Measurements from ENCODE around the gene CDCA4. TPM values are rescaled to one million over a fixed set of nuclear protein-coding genes. Genes with fewer than 3 reads are reported as not detected.

The CDCA4 gene
- total and polyA plus RNA-seq, 2 donors from 2014 or later, result 4.1 to 6.3 TPM

- intact Hi-C loops (cut with DNase I), result loop anchor here (10.0 kb wide), 1 partner anchor 70 kb away; no protein-coding TSS in a partner anchor
- Histone ChIP-seq H3K9ac (ENCODE audit: low read length in 3 of 3) (no peak overlapping the region), H3K4me1 (ENCODE audit: control insufficient read depth in 2 of 3, insufficient read depth in 2 of 3, low read depth in 1 of 3, low read length in 3 of 3) (peaks cover 0 to 34% (median 5%) of the 10 kb centered on the region in 3 donors), H3K27ac (ENCODE audit: low read depth in 2 of 2, low read length in 2 of 2) (no peak overlapping the region), H3K36me3 (ENCODE audit: control insufficient read depth in 2 of 3, insufficient read depth in 3 of 3, low read length in 3 of 3) (no peaks in the 10 kb centered on the region), H3K4me3 (ENCODE audit: low read length in 3 of 3) (no peak overlapping the region), H3K27me3 (ENCODE audit: control insufficient read depth, insufficient read depth, low read length) (peaks cover 2% of the 10 kb centered on the region), H3K9me3 (ENCODE audit: control insufficient read depth in 2 of 3, insufficient read depth in 1 of 3, low read length in 3 of 3) (no peaks in the 10 kb centered on the region)
- DNase-seq (peak in 2 of 5 donors; percentile 47 to 71), FAIRE-seq (no peak)
- TF ChIP-seq, protein P1, sequence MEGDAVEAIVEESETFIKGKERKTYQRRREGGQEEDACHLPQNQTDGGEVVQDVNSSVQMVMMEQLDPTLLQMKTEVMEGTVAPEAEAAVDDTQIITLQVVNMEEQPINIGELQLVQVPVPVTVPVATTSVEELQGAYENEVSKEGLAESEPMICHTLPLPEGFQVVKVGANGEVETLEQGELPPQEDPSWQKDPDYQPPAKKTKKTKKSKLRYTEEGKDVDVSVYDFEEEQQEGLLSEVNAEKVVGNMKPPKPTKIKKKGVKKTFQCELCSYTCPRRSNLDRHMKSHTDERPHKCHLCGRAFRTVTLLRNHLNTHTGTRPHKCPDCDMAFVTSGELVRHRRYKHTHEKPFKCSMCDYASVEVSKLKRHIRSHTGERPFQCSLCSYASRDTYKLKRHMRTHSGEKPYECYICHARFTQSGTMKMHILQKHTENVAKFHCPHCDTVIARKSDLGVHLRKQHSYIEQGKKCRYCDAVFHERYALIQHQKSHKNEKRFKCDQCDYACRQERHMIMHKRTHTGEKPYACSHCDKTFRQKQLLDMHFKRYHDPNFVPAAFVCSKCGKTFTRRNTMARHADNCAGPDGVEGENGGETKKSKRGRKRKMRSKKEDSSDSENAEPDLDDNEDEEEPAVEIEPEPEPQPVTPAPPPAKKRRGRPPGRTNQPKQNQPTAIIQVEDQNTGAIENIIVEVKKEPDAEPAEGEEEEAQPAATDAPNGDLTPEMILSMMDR (IDR thresholded peaks at IDR 0.05; ENCODE audit: borderline replicate concordance, extremely low read depth, insufficient read depth), result no peak
These were observed 46.1 kb downstream of the CDCA4 start for GRCh38 chr14:104974665-104975390.

GRCh38 chr14:104974146-104974541 lies 46.7 kb downstream of the CDCA4 start:
- H3K9ac ChIP-seq (ENCODE audit: low read length in 3 of 3), result no peak overlapping the region
- peaks cover 0 to 34% (median 5%) of the 10 kb centered on the region in 3 donors for H3K4me1 ChIP-seq (ENCODE audit: control insufficient read depth in 2 of 3, insufficient read depth in 2 of 3, low read depth in 1 of 3, low read length in 3 of 3)
- H3K36me3 ChIP-seq (ENCODE audit: control insufficient read depth in 2 of 3, insufficient read depth in 3 of 3, low read length in 3 of 3), result no peaks in the 10 kb centered on the region
- FAIRE-seq (no peak), DNase-seq (peak in 2 of 5 donors; percentile 51 to 73)
- intact Hi-C loops (cut with DNase I), result loop anchor here (10.0 kb wide), 1 partner anchor 71 kb away; no protein-coding TSS in a partner anchor
- H3K9me3 ChIP-seq (ENCODE audit: control insufficient read depth in 2 of 3, insufficient read depth in 1 of 3, low read length in 3 of 3), result no peaks in the 10 kb centered on the region
- no peaks in the 10 kb centered on the region for H3K27me3 ChIP-seq (ENCODE audit: control insufficient read depth, insufficient read depth, low read length)
- H3K27ac ChIP-seq (ENCODE audit: low read depth in 2 of 2, low read length in 2 of 2), result no peak overlapping the region
- TF ChIP-seq, protein P1 (IDR thresholded peaks at IDR 0.05; ENCODE audit: borderline replicate concordance, extremely low read depth, insufficient read depth), result no peak
- no peak overlapping the region for H3K4me3 ChIP-seq (ENCODE audit: low read length in 3 of 3)

DNA sequence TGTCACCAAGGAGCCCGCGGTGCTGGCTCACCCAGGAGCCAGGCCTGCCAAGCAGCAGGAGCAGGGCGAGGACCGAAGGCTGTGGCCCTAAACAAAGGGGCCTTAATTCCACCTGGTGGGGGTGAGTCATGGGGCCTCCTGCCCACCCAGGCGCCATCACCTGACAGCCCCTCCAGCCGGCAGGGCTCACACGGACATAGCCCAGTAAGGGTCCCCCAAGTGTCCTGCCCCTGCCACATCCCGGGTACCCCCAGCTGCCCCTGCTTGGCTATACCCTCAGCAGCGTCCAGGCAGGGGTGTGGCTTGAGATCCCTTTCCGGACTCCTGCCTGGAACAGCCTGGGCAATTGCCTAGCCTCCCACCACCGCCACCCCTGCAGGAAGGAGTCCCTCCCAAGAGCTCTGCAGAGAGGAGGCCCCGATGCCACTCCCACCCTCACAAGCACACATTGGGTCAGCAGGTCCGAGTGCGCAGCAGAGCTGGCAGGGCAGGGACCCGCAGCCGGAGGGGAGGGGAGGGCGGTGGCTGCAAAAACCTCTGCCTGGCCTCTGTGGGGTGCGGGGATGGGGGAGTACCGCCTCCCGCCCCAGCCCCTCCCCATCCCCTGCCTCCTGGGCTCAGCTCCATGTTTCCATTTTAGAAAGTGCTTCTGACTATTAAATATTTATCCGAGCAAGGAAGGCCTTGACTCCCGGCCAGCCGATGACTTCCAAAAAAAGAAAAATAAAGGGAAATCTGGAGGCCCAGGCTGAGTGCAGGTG lies 47.3 kb downstream of the CDCA4 start:
- Histone ChIP-seq H3K36me3 (ENCODE audit: control insufficient read depth in 2 of 3, insufficient read depth in 3 of 3, low read length in 3 of 3) (no peaks in the 10 kb centered on the region), H3K27me3 (ENCODE audit: control insufficient read depth, insufficient read depth, low read length) (no peaks in the 10 kb centered on the region), H3K4me3 (ENCODE audit: low read length in 3 of 3) (no peak overlapping the region), H3K27ac (ENCODE audit: low read depth in 2 of 2, low read length in 2 of 2) (no peak overlapping the region), H3K9me3 (ENCODE audit: control insufficient read depth in 2 of 3, insufficient read depth in 1 of 3, low read length in 3 of 3) (no peaks in the 10 kb centered on the region), H3K9ac (ENCODE audit: low read length in 3 of 3) (no peak overlapping the region), H3K4me1 (ENCODE audit: control insufficient read depth in 2 of 3, insufficient read depth in 2 of 3, low read depth in 1 of 3, low read length in 3 of 3) (peaks cover 0 to 35% (median 5%) of the 10 kb centered on the region in 3 donors)
- peak in 3 of 5 donors; percentile 47 to 93 (median 64) for DNase-seq
- no peak for FAIRE-seq
- intact Hi-C loops (cut with DNase I), result loop anchor here (10.0 kb wide), 1 partner anchor 71 kb away; no protein-coding TSS in a partner anchor
- TF ChIP-seq, protein P1 (IDR thresholded peaks at IDR 0.05; ENCODE audit: borderline replicate concordance, extremely low read depth, insufficient read depth), result no peak

Measured in kidney (tissue), 14 donors.